Measurements from ENCODE around the gene MOSPD3.

DNA sequence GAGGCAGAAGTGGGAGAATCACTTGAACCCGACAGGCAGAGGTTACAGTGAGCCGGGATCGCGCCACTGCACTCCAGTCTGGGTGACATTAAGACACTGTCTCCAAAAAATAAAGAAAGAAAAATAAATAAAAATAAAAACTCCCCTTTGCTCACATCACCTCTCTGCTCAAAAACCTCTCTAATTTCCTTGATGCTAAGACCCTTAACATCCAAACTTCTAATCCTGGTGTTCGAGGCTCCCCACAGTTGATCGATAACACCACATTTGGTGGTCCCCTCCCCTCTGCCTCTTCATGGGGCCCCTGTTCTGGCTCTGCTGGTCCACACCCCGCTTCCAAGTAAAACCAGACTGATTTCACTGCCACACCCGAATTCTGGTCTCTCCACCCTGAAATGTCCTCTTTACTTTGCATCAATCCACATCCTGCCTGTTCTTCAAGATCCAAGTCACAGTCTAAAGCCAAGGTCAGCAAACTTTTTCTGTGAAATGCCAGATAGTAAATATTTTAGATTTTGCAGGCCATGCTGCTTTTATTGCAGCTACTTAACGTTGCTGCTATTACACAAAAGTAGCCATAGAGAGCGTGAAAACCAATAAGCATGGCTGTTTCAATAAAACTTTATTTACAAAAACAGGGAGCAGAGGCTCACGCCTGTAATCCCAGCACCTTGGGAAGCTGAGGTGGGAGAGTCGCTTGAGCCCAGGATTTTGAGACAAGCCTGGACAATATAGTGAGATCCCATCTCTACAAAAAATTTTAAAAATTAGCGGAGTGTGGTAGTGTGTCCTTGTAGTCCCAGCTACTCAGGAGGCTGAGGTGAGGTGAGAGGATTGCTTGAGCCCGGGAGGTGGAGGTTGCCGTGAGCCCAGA lies 11.8 kb downstream of the MOSPD3 start:
- TF ChIP-seq ARNT (IDR thresholded peaks at IDR 0.05) (no peak), ZNF384 (IDR thresholded peaks at IDR 0.05) (no peak), FOXK2 (IDR thresholded peaks at IDR 0.05) (no peak), FOXM1 (IDR thresholded peaks at IDR 0.05; ENCODE audit: borderline replicate concordance) (no peak), SP1 (IDR thresholded peaks at IDR 0.05) (no peak), BHLHE40 (IDR thresholded peaks at IDR 0.05; ENCODE audit: borderline replicate concordance) (no peak), LEF1 (IDR thresholded peaks at IDR 0.05; ENCODE audit: borderline replicate concordance) (no peak), NFRKB (IDR thresholded peaks at IDR 0.05) (no peak), FOXA1 (IDR thresholded peaks at IDR 0.05) (no peak), L3MBTL2 (conservative IDR thresholded peaks at IDR 0.05) (no peak), ELF4 (IDR thresholded peaks at IDR 0.05) (no peak), TARDBP (IDR thresholded peaks at IDR 0.05) (no peak)

Measured in HEK293T (cell line).